HG03066 (cell line): ENCODE results near the gene ACTR1B.
"Not testable (repeated sequence)": the region's sequence is repeated elsewhere in the genome, so short reads cannot be mapped to it uniquely, and the experiment has no call there.

ENCODE experiments used
- ATAC-seq: cut with Tn5 transposase; IDR thresholded peaks from one replicate; pipeline ENCODE4 v1.9.1; 2021; ENCODE audit warnings: low read depth; ENCODE audit not compliant: unreplicated experiment

The ACTR1B gene

DNA sequence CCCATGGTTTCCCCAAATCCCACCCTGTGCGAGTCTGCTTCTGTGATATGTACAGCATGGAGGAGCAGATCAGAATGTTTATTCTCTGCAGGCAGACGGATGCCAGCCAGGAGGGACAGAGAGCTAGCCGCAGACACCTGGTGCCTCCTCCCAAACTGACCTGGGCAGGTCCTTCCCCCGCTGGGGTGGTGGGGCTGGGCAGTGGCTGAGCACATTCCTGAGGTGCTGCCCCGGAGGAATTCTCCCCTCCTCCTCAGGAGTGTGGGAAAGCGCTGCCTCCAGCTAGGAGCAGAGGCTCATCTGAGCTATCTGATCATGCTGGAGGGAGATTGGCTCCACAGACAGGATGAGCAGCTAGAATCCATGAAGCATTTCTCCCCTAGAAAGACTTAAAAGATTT lies 27.3 kb upstream of the ACTR1B start:
- no peak for ATAC-seq

DNA sequence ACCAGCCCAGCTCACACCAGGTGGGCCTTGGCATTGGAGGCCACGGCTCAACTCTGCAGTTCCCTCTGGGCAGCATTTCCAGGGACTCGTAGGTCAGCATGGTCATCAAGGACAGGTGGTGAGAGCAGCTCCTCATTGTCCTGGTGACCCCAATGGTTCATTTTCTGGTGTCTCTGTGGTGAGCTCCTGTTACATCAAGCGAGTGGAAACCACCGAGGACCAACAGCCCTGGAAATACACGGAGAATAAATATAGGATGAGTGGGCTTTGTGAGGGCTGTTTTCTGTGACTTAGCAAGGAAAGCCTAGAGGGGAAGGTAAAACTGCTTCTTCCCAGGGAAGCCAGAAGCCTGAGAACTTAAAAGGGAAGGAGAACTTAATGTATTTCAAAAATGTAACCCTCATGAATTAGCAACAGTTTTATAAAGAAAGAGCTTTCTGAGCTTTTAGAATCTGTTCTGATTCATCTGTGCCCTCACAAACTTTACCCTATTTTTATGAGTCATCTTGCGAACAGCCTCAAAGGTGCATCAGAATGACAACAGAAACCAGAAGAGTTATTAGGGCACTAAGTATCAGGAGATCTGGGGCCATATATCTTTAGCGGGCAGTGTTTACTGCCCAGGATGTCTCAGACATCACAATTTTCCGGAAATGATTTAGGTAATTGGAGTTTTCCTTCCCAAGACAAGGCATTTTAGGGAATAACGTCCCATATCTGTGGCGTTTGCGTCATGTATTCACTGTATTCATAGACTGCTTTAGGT lies 24.4 kb upstream of the ACTR1B start:
- no peak for ATAC-seq

DNA sequence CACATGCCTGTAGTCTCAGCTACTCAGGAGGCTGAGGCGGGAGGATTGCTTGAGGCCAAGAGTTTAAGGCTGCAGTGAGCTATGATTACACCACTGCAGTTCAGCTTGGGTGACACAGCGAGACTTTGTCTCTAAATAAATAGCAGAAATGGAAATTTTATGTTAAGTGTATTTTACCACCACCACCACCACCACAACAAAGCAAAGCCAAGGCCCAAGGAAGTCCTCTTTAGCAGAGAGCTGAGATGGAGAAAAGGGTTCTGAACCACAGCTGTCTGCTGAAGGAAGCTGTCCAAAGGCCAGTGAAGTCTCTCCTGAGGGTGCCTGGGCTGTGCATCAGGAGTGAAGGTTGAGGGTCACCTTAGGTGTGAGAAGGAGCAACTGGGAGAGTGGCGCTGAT lies 23.4 kb upstream of the ACTR1B start:
- ATAC-seq: not testable (repeated sequence)

- no peak for ATAC-seq
Observed at GRCh38 chr2:97678298-97678697, 14.5 kb upstream of the ACTR1B start.

DNA sequence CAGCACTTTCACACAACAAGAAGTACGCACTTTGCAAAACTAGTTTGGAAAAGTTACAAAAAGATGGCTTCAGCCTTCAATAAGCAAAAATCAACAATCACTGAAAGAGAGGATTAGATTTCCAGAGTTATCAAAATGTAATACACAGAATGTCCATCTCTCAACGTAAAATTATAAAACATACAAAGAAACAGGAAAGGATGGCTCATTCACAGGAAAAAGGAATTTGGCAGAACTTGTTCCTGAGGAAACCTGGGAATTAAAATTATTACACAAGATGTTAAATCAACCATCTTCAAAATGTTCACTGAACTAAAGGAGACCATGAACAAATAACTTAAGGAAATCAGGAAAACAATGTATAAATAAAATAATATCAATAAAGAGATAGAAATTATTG lies 13.6 kb upstream of the ACTR1B start:
- no peak for ATAC-seq

DNA sequence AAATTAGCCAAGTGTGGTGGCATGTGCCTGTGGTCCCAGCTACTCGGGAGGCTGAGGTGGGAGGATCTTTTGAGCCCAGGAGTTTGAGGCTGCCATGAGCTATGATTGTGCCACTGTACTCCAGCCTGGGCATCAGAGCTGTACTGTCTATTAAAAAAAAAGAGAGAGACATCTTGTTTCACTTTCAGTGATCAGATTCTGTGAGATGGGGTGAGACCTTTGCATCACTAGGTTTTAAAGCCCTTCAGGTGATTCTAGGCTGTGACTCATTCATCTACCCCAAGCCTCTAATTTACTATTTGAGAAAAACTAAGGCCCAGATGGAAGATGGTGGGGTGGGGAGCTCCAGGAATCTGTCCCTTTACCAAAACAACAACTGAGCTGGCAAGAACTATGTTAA lies 12.8 kb upstream of the ACTR1B start:
- ATAC-seq: no peak

GRCh38 chr2:97675430-97676113 lies 11.7 kb upstream of the ACTR1B start:
- no peak for ATAC-seq

DNA sequence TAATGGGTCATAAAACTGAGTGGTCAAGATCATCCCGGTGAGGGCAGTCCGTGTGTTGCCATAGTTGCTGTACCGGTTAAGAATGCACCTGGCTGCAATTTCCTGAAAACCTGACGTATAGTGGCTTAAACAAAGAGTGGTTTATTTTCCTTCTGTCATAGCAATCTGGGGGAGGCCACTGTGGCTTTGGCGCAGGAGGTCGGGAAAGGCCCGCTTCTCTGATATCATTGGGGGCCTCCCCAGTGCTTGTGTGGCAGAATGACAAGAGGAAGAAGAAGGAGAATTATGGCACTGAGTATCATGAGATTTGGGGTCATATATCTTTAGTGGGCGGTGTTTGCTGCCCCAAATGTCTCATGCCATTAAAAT lies 10.1 kb upstream of the ACTR1B start:
- no peak for ATAC-seq

GRCh38 chr2:97673182-97673914 lies 9.5 kb upstream of the ACTR1B start:
- no peak for ATAC-seq

DNA sequence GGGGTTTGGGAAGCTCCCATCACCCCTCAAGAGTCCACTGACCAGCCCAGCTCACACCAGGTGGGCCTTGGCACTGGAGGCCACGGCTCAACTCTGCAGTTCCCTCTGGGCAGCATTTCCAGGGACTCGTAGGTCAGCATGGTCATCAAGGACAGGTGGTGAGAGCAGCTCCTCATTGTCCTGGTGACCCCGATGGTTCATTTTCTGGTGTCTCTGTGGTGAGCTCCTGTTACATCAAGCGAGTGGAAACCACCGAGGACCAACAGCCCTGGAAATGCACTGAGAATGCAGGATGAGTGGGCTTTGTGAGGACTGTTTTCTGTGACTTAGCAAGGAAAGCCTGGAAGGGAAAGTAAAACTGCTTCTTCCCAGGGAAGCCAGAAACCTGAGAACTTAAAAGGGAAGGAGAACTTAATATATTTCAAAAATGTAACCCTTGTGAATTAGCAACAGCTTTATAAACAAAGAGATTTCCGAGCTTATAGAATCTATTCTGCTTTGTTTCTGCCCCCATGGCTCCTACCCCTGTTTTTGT lies 8.8 kb upstream of the ACTR1B start:
- ATAC-seq: not testable (repeated sequence)

GRCh38 chr2:97671526-97671925 lies 7.7 kb upstream of the ACTR1B start:
- no peak for ATAC-seq

- ATAC-seq: no peak
Observed at GRCh38 chr2:97670471-97670870, 6.6 kb upstream of the ACTR1B start.

GRCh38 chr2:97669448-97669847 lies 5.6 kb upstream of the ACTR1B start, which contains the start of gene C2orf92:
Gene C2orf92 (plus strand): TSS chr2:97669713. CDS start chr2:97669789, 76 bp downstream.
- no peak for ATAC-seq

DNA sequence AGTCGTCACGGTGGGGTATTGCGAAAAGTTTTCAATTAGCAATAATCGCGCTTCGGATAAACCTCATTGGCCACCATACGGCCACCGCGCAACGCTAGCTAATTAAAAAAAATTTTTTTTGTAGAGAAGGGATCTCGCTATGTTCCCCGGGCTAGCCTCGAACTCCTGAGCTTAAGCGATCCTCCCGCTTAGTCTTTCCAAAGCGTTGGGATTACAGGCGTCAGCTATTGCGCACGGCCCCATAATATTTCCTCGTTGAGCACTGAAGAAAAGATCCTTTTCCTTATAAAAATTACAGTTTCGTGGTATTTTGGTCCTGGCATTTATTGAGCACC lies 759 bp upstream of the ACTR1B start:
- ATAC-seq: no peak

GRCh38 chr2:97663626-97663961 lies 250 bp downstream of the ACTR1B start:
- ATAC-seq: peak; percentile 8

DNA sequence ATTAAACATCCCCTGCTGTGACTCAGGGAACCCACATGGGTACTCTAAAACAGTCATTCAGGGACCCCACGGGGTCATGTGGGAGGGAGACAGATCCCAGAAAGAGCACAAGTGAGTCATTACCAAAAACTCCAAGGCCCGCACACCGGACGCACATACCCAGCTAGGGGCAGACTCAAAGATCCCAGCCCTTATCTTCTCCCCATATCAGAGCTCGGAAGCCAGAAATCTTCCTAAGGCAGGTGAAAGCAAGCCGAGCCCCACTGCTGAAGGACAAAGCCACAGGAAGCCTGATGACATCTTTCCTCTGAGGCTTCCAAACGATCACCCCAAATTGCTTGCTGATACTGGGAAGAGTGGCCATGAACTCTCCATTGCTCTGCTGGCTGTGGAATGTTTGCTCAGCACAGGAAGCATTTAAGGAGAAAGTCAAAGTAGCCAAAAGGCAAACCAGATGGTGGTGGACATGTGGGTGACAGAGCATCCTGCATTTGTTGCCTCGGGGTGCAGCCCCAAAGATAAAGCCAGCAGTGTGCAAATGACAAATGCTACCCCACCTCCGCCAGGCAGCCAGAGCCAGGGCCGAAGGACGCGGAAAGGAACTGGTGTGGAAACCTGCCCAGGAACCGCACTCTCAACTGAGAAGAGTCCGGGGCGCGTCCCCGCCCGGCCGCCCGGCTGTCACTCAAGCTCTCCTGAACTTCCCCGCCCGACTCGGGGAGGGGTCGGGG lies 784 bp downstream of the ACTR1B start:
- ATAC-seq: peak; percentile 43

DNA sequence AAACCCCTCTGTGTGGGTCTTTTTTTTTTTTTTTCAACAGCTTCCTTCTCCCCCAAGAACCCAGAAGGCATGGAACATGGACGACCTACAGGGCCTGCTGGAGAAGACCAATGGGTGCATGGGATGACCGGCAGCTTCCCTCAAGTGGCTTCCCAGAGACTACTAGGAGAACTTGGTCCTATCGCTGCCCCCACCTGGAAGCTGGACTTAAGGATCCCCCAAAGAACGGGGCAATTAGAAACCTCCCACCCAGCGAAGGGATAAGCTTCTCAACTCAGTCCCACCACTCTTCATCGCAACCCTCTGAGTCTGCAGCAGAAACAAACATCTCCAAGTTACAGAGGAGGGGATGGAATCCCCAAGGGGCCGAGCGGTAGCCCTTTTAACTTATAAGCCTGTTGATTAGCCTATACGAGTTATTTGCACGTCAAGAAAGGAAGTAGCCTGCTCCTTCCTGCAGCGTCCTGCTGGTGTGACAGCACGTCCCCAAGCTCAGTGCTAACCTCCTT lies 1.4 kb downstream of the ACTR1B start:
- no peak for ATAC-seq

GRCh38 chr2:97661927-97662326 lies 1.9 kb downstream of the ACTR1B start:
- no peak for ATAC-seq

DNA sequence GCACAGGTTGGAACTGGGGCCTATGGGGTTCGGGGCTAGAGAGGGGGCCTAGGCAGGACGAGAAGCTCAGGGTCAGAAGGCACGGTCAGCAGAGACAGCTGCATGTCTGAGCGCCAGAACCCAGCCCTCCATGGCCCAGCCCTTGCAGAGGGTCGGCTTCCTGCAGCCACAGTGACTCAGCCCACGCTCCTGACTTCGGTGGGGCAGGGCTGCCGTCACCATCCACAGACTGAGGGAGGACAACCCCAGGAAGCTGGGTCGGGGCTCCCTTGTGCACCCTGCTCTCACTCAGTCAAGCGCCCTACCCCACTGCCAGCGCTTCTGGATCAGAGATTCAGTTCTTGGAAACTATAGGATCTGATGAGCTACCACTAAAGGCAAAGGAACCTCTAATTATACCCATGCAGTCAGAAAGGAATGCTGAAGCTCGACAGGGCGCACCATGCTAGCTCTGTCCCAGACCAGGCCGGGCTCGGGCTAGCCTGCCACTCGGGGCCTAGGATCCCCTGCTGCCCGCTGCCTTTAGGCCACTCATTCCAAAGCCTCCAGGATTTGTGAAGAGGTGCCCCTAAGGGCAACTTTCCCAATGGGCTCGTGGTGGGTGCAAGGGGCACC lies 3.0 kb downstream of the ACTR1B start:
- no peak for ATAC-seq
